Nephron (organoid): Measurements from ENCODE around the gene SLC2A3.
"Not testable (repeated sequence)": the region's sequence is repeated elsewhere in the genome, so short reads cannot be mapped to it uniquely, and the experiment has no call there.

ENCODE experiments used
- H3K27ac Mint-ChIP-seq, 3 experiments: 2 replicates each; pipeline ENCODE4 v1.8.0; 2020; ENCODE audit warnings: mixed read lengths in 3 of 3, mild to moderate bottlenecking in 2 of 3, moderate library complexity in 1 of 3
- H3K27me3 Mint-ChIP-seq: 2 replicates; pipeline ENCODE4 v1.8.0; 2021; ENCODE audit warnings: low read depth, mild to moderate bottlenecking, moderate library complexity, mixed read lengths
- H3K36me3 Mint-ChIP-seq: 2 replicates; pipeline ENCODE4 v1.8.0; 2020; ENCODE audit warnings: low read depth, mixed read lengths
- H3K4me1 Mint-ChIP-seq: 2 replicates; pipeline ENCODE4 v1.8.0; 2020; ENCODE audit warnings: mixed read lengths
- H3K4me3 Mint-ChIP-seq, 3 experiments: 2 replicates each; pipeline ENCODE4 v1.8.0; 2020; ENCODE audit warnings: mild to moderate bottlenecking in 3 of 3, mixed read lengths in 3 of 3, moderate library complexity in 2 of 3
- H3K9me3 Mint-ChIP-seq: 2 replicates; pipeline ENCODE4 v1.8.0; 2020; ENCODE audit warnings: mixed read lengths
- CTCF ChIP-seq, 3 experiments: fragments of 200-600 bp; sonication (generic); IDR thresholded peaks; one replicate each; pipeline ENCODE4 v1.5.0; 2021; ENCODE audit warnings: antibody characterized with exemption in 3 of 3; ENCODE audit not compliant: unreplicated experiment in 3 of 3

SLC2A3 gene

DNA sequence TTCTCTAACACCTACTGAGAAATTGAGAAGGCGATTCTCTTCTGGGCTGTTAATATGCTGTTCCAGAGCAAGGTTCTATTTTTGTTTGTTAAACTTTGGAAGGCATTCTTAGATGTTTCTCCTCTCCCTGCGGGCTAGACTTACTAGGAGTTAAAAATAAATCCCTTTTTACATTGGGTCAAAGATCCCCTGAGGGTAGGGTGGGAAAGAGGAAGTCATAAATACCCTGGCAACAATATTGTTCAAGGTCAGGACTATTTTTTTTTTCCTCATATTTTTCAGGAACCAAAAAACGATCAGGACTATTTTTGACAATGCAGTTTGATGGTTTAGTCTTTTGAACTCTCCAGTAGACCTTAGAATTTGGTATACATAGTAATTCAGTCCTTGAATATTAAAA, 51.3 kb downstream of the SLC2A3 start:
- Mint-ChIP-seq H3K27me3 (no peaks in the 10 kb centered on the region), H3K36me3 (no peaks in the 10 kb centered on the region), H3K4me3 (no peak overlapping the region), H3K9me3 (no peaks in the 10 kb centered on the region), H3K27ac (peak overlapping the region in 1 of 3 experiments; percentile 67), H3K4me1 (no peaks in the 10 kb centered on the region)
- no peak for TF ChIP-seq CTCF (IDR thresholded peaks at IDR 0.05; ENCODE audit: unreplicated experiment in 3 of 3)

DNA sequence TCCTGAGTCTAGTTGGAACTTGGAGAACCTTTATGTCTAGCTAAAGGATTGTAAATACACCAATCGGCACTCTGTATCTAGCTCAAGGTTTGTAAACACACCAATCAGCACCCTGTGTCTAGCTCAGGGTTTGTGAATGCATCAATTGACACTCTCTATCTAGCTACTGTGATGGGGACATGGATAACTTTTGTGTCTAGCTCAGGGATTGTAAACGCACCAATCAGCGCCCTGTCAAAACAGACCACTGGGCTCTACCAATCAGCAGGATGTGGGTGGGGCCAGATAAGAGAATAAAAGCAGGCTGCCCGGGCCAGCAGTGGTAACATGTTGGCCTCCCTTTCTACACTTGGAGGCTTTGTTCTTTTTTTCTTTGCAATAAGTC, 54.3 kb downstream of the SLC2A3 start:
- H3K27me3 Mint-ChIP-seq, H3K36me3 Mint-ChIP-seq, H3K4me3 Mint-ChIP-seq, H3K4me1 Mint-ChIP-seq, H3K9me3 Mint-ChIP-seq: not testable (repeated sequence)
- H3K27ac Mint-ChIP-seq, result peak overlapping the region in 1 of 3 experiments; percentile 29

DNA sequence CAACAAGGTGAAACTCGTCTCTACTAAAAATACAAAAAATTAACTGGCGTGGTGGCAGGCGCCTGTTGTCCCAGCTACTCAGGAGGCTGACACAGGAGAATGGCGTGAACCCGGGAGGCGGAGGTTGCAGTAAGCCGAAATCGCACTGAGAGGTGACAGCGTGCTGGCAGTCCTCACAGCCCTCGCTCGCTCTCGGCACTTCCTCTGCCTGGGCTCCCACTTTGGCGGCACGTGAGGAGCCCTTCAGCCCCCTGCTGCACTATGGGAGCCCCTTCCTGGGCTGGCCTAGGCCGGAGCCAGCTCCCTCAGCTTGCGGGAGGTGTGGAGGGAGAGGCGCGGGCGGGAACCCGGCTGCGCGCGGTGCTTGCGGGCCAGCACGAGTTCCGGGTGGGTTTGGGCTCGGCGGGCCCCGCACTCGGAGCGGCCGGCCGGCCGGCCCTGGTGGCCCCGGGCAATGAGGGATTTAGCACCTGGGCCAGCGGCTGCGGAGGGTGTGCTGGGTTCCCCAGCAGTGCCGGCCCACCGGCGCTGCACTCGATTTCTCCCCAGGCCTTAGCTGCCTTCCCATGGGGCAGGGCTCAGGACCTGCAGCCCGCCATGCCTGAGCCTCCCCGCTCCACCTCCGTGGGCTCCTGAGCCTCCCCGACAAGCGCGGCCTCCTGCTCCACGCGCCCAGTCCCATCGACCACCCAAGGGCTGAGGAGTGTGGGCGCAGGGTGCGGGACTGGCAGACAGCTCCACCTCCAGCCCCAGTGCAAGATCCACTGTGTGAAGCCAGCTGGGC, 54.8 kb downstream of the SLC2A3 start:
- not testable (repeated sequence) for H3K9me3 Mint-ChIP-seq, H3K36me3 Mint-ChIP-seq, H3K27ac Mint-ChIP-seq, H3K27me3 Mint-ChIP-seq, H3K4me1 Mint-ChIP-seq, H3K4me3 Mint-ChIP-seq

DNA sequence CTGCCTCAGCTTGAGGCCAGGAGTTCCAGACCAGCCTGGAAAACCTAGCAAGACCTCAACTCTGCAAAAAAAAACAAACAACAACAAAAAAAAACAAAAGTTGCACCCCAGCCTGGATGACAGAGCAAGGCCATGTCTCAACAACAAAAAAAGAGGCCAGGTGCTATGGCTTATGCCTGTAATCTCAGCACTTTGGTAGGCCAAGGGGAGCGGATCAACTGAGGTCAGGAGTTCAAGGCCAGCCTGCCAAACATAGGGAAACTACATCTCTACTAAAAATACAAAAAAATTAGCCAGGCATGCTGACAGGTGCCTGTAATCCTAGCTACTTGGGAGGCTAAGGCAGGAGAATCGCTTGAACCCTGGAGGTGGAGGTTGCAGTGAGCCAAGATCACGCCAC, 56.7 kb downstream of the SLC2A3 start:
- no peak for TF ChIP-seq CTCF (IDR thresholded peaks at IDR 0.05; ENCODE audit: unreplicated experiment in 3 of 3)
- no peaks in the 10 kb centered on the region for H3K27me3 Mint-ChIP-seq
- no peaks in the 10 kb centered on the region for H3K9me3 Mint-ChIP-seq
- H3K27ac Mint-ChIP-seq, result no peak overlapping the region
- H3K4me3 Mint-ChIP-seq, result no peak overlapping the region
- no peaks in the 10 kb centered on the region for H3K4me1 Mint-ChIP-seq
- H3K36me3 Mint-ChIP-seq, result no peaks in the 10 kb centered on the region

- no peak for TF ChIP-seq CTCF (IDR thresholded peaks at IDR 0.05; ENCODE audit: unreplicated experiment in 3 of 3)
- H3K27me3 Mint-ChIP-seq, result no peaks in the 10 kb centered on the region
- no peaks in the 10 kb centered on the region for H3K4me1 Mint-ChIP-seq
- no peaks in the 10 kb centered on the region for H3K36me3 Mint-ChIP-seq
- no peak overlapping the region for H3K4me3 Mint-ChIP-seq
- H3K9me3 Mint-ChIP-seq, result peaks cover 2% of the 10 kb centered on the region
- no peak overlapping the region for H3K27ac Mint-ChIP-seq
These were observed 58.6 kb downstream of the SLC2A3 start for GRCh38 chr12:7877420-7877819.

DNA sequence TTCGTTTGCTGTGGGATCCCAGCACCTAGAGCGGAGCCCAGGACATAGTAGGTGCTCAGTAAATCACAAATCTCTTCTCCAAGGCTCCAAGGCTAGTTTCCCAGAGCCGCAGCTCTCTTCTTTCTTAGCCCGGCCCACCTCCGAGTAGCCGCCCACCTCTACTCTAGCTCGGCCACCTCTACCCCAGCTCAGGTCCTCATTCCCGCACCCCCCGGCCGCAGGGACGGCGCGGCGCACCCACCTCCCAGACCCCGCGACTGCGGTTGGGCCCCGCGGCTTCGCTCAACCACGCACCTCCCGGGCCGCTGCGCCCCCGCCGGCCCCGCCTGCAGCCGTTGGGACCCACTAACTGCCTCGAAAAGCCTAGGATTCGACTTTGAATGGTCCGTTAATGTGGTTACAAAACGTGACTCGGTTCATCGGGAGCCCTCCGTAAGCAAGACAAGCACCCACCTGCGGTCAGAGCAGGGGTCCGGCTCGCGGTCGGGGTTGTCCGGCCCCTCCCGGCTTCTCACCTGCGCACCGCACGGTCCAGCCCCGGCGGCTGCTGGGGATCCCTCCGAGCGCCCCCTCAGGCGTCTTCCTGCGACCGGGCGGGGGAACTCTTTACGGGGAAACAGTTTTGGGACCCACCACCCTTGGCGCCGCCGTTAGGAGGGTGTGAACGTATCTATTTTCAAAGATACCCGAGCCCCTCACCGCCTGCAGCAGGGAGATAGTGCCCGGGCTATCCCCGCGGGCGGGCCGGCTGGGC, 63.2 kb downstream of the SLC2A3 start, which contains the start of gene SLC2A14:
TSS of gene SLC2A14 (minus strand) at position 350 of the 754 bp plus-strand sequence. CDS start 3,035 bp downstream, outside the sequence.
- no peak for TF ChIP-seq CTCF (IDR thresholded peaks at IDR 0.05; ENCODE audit: unreplicated experiment in 3 of 3)
- Mint-ChIP-seq H3K27ac (peak within 1 kb of the TSS in 1 of 3 experiments; percentile 28), H3K36me3 (no peaks in the 10 kb centered on the region), H3K9me3 (peaks cover 2% of the 10 kb centered on the region), H3K4me1 (no peaks in the 10 kb centered on the region), H3K4me3 (no peak within 1 kb of the TSS), H3K27me3 (no peaks in the 10 kb centered on the region)
